Measurements from ENCODE around the gene MED13L. TPM values are rescaled to one million over a fixed set of nuclear protein-coding genes. Genes with fewer than 3 reads are reported as not detected.

MED13L gene
- total RNA-seq, 1 donor from 2014 or later: 147 TPM

DNA sequence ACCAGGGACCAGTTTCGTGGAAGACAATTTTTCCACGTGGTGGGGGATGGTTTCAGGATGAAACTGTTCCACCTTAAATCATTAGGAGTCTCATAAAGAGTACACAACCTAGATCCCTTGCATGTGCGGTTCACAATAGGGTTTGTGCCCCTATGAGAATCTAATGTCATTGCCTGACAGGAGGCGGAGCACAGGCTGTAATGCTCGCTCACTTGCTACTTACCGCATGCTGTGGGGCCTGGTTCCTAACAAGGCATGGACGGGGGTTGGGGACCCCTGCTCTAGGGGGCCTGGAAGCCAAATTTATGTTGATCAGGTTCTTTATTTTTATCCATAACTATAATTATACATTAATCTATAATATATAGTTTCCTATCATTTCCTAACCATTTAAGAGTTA is 315.3 kb downstream of the MED13L start:
- Histone ChIP-seq H3K36me3 (peaks cover 96% of the 10 kb centered on the region), H3K9me3 (no peaks in the 10 kb centered on the region), H3K27ac (no peak overlapping the region), H3K4me3 (no peak overlapping the region), H3K4me1 (no peaks in the 10 kb centered on the region), H3K27me3 (no peaks in the 10 kb centered on the region)
- DNase-seq: no peak
- ATAC-seq: no peak
- intact Hi-C loops (cut with DNase I): no loop called here
- no peak for TF ChIP-seq CTCF (IDR thresholded peaks at IDR 0.05)

DNA sequence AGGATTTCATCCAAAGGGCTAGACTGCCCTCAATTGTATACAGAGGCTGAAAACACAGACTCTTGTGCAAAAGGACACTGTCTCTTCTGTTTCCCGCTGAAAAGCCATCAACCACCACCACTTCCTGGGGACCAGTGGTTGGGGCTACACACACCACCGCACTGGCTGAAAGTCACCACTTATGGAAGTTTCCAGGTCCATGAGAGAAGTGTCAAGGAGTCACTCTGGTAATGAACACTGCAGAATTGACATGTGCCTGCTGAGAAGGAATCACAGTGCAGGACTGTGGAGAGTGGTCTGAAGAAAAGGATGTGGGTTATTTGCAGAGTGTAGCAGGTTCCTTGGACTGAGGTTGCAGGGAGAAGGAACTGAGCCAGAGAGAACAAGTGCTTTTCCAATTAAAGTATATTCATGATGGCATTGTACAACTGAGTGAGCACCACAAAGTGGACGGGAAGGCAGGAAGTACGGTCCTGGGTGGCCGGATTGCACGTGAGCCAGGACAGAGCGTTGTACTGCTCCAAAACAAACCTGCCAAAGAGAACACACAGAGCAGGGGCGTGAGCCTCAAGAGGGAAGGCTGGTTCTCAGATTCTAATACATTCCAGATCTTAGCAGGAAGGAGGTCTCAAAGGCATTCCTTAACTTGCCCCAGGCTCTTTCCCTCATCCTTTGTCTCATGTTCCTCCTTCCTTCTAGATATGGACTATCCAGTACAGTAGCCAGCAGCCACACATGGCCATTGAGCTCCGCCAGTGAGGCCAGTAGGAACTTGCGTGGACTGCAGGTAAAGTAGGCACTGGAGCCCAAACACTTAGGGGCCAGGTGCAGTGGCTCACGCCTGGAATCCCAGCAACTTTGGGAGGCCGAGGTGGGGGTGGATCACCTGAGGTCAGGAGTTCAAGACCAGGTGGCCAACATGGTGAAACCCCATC is 316.4 kb downstream of the MED13L start:
- Histone ChIP-seq H3K4me1 (no peaks in the 10 kb centered on the region), H3K27ac (no peak overlapping the region), H3K36me3 (peaks cover 86% of the 10 kb centered on the region), H3K27me3 (no peaks in the 10 kb centered on the region), H3K9me3 (no peaks in the 10 kb centered on the region), H3K4me3 (no peak overlapping the region)
- ATAC-seq: no peak
- DNase-seq: no peak
- intact Hi-C loops (cut with DNase I): no loop called here
- TF ChIP-seq CTCF (IDR thresholded peaks at IDR 0.05): no peak

DNA sequence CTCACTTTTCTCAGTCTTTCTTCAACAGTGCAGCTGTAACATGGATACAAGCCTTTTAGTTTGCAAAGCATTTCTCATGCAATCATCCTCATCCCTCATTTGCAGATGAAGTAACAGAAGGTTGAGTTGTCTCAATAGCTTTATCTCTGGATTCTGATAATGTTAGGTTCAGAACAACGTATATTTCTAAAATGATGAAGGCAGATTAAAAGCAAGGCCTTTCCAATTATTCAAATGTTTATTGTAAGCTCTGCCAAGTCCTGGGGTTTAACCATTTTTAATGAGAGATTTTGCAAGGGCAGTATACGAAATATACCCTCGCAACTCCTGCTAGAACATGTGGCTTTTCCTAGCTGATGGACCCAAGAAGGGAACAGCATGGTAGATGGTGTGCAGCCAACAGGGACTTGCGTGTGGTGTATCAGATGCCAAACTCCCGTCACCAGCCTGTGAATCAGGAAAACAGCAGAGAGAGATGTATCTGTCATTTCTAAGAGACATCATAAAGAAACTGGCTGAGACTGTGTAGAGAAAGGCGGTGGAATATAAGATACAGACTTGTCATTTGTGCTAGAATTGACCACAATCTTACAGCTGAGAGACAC is 319.7 kb downstream of the MED13L start:
- Histone ChIP-seq H3K36me3 (peaks cover 52% of the 10 kb centered on the region), H3K27me3 (no peaks in the 10 kb centered on the region), H3K9me3 (no peaks in the 10 kb centered on the region), H3K27ac (no peak overlapping the region), H3K4me3 (no peak overlapping the region), H3K4me1 (no peaks in the 10 kb centered on the region)
- DNase-seq (no peak), ATAC-seq (no peak)
- TF ChIP-seq CTCF (IDR thresholded peaks at IDR 0.05): no peak
- intact Hi-C loops (cut with DNase I): no loop called here

- no peak for DNase-seq
- H3K9me3 ChIP-seq: no peaks in the 10 kb centered on the region
- ATAC-seq: no peak
- H3K27ac ChIP-seq: no peak overlapping the region
- peaks cover 41% of the 10 kb centered on the region for H3K36me3 ChIP-seq
- no peaks in the 10 kb centered on the region for H3K27me3 ChIP-seq
- H3K4me1 ChIP-seq: no peaks in the 10 kb centered on the region
- no peak overlapping the region for H3K4me3 ChIP-seq
- intact Hi-C loops (cut with DNase I): no loop called here
- TF ChIP-seq CTCF (IDR thresholded peaks at IDR 0.05): no peak
Observed at GRCh38 chr12:115956659-115957058, 320.8 kb downstream of the MED13L start.

DNA sequence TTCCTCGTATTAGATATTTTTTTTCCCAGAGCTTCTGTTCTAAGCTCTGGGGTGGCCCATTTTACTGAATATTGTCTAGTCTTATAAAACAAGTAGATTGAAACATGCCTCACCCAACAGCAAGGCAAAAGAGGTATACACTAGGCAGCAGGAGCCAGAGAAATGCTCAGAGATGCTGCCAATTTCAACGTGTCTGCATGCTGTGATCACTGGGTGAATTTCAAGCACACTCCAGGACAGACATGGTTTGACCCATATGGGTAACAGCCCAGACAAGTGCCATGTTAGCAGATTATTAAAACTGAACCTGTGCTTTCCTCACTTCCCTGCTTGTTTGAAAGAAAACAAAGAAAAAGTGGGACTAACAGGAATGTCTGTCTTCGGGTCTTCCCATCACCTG is 321.3 kb downstream of the MED13L start:
- Histone ChIP-seq H3K4me1 (no peaks in the 10 kb centered on the region), H3K36me3 (peaks cover 37% of the 10 kb centered on the region), H3K4me3 (no peak overlapping the region), H3K27me3 (no peaks in the 10 kb centered on the region), H3K27ac (no peak overlapping the region), H3K9me3 (no peaks in the 10 kb centered on the region)
- DNase-seq (no peak), ATAC-seq (no peak)
- intact Hi-C loops (cut with DNase I): no loop called here
- no peak for TF ChIP-seq CTCF (IDR thresholded peaks at IDR 0.05)
